SKM-1 treated with dmso at 0.1 percent for 144 hours (cell line): ENCODE results near the gene SLC35B2.
"Not testable (repeated sequence)": the region's sequence is repeated elsewhere in the genome, so short reads cannot be mapped to it uniquely, and the experiment has no call there.

Experiments
- DNase-seq: peaks from one replicate; lab custom pipeline; 2025; ENCODE audit not compliant: unreplicated experiment; lab: John Stamatoyannopoulos, UW

Gene SLC35B2

DNA sequence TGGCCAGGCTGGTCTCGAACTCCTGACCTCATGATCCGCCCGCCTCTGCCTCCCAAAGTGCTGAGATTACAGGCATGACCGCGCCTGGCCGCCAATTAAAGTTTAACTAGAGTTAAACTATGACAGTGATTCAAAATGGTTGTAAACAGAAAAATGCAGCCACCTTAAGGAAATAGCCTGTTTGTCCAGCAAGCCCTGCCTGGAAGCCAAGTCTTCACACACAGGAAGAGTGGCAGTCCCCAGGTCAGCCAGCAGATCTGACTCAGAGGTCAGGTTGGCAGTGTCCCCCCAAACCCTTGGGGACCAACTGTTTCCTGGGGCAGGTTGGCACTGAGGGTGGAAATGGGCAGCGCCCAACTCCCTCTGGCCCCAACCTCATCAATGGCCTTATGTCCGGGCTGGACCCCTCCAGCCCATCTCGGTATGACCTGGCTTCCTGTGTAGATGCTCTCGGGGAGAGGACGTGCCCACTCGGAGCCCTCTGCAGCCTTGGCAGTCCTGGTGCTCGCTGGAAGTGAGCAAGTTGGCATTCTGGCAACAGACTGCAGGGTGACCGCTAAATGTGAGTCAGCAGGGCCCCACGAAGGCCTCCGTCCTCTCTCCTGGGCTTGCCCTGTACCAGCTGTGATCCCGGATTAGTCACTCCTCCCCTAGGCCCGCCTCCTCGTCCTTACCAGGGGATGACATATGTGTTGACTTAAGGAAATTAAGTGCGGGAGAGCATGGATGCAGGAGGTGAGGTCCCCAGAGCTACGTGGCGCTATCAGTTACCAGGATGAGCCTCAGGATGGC is 20.1 kb downstream of the SLC35B2 start:
- peak; percentile 69 for DNase-seq

DNA sequence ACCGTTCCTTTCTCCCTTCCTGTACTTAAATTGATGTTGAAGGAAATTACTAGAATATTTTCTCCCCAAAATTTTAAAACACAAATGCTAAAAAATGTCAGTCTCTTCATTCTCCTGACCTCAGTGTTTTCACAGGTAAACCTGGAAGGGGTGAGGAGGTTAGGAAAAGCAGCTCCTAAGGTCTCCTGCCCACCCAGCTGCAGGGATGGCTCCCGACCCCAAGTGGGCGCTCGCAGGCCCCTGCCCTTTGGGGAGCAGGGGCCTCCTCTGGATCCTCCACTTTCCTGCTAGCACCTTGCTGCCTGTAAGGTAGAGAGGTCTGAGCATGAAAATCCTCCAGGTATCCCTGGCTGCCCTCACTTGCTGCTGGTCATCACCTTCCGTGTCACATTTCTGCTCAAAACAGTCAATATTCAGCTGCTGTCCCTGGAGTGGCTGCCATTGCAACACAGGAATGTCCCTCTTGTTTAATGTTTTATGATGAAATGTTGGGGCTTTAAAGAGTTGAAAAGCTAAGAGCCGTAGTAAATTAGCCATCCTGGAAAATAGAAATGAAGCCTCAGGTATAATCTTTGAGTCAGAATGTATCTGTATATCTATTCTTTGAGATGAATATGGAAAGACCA is 21.3 kb downstream of the SLC35B2 start:
- no peak for DNase-seq

DNA sequence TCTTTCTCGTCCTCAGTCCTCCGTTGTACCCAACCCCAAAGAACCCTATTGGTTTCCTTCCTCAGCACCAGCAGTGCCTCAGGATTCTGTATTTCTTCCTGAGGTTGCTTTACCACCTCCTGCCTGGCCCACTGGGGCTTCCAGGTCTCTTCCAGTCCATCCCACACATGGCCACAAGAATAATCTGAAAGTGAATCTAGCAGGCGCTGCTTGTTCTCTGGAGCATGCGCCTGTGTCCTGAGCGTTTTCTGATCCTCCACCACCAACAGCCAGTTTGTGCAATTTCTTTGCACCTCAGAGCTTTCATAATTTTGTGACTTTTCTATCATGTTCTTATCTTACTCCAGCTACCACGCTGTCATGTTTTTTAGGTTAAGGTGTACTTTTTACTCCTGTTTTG is 22.1 kb downstream of the SLC35B2 start:
- DNase-seq, result no peak

DNA sequence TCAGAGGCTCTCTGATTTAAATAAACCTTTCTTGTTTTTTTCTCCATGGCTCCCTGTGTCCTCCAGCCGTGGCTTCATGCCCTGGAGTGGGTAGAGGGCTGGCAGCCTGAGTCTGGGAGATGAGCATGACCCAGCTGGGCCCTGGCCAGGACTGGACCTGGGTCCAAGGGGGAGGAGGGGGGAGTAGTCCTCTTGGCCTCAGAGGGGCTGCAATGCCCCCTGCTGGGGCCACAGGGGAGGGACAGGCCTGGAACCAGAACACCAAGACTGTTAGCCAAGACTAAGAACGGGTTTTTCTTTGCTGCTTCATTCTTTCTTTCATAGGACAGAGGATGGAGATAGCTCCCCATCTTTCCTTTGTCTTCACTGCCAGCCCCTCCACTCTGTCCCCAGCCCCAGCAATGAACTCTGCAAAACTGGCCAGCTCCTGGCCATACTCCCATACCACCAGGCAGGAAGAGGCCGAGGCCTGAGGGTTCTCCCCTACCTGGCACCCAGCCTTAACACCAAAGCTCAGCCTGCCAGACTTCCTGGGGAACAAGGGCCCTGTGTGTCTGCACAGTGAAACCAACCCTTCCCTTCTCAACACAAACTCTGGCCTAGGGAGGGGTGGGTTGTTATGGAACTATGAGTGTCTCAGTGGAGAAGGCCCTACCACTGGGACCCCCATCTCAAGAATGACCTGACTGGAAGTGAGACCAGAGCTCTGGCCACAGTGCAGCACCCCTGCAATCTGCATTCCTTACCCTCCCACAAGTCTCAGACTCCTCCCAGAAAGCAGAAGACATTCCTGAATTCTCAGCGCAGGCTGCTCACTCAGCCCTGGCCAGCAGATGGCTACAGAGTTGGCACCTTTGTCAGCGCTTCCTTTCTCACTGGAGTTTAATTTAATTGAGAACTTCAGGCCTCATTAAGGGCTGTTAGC is 23.0 kb downstream of the SLC35B2 start:
- DNase-seq, result no peak

DNA sequence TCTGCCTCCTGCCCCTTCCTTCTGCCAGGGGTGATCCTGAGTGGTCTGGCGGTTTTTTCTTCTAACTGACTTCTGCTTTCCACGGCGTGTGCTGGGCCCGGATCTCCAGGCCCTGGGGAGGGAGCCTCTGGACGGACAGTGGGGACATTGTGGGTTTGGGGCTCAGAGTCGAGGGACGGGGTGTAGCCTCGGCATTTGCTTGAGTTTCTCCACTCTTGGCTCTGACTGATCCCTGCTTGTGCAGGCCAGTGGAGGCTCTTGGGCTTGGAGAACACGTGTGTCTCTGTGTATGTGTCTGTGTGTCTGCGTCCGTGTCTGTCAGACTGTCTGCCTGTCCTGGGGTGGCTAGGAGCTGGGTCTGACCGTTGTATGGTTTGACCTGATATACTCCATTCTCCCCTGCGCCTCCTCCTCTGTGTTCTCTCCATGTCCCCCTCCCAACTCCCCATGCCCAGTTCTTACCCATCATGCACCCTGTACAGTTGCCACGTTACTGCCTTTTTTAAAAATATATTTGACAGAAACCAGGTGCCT is 23.7 kb downstream of the SLC35B2 start:
- DNase-seq, result no peak

DNA sequence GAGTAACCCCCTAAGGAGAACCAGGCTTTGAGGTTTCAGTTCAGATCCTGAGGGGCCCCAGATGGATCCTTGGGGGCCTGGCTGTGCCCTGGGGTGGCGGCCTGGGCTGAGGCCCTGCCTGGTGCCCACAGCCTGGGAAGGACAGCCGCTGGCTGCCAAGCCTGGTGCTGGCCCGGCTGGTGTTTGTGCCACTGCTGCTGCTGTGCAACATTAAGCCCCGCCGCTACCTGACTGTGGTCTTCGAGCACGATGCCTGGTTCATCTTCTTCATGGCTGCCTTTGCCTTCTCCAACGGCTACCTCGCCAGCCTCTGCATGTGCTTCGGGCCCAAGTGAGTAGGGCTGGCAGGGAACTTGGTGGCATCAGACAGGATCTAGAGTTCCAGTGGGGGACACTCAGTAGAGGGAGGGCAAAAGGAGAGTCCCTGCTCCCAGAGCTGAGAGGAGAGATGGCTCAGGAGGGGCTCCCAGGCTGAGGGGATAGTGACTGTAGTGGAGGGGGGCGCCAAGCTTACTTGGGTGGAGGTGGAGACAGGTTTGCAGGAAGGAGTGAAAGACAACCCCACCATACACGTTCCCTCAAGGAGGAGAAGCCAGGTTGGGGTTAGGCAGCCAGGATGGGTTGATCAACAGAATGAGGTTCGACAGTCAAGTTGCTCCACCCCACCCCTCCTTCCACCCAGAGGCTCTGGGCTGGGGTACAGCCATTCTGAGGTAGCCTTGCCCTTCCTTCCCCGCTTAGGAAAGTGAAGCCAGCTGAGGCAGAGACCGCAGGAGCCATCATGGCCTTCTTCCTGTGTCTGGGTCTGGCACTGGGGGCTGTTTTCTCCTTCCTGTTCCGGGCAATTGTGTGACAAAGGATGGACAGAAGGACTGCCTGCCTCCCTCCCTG is 24.4 kb downstream of the SLC35B2 start:
- DNase-seq, result no peak

DNA sequence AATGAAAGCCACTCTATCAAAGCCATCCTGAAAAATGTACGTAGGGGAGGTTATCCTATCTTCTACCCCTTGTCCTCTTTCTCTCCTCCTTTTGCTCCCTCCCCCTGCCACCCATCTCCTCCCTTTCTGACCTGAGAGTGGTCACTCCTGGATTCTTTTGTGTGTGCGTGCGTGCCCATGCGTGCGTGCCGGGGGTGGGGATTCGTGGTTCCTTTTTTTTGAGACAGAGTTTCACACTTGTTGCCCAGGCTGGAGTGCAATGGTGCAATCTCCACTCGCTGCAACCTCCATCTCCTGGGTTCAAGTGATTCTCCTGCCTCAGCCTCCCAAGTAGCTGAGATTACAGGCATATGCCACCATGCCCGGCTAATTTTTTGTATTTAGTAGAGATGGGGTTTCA is 25.9 kb downstream of the SLC35B2 start:
- DNase-seq, result not testable (repeated sequence)

DNA sequence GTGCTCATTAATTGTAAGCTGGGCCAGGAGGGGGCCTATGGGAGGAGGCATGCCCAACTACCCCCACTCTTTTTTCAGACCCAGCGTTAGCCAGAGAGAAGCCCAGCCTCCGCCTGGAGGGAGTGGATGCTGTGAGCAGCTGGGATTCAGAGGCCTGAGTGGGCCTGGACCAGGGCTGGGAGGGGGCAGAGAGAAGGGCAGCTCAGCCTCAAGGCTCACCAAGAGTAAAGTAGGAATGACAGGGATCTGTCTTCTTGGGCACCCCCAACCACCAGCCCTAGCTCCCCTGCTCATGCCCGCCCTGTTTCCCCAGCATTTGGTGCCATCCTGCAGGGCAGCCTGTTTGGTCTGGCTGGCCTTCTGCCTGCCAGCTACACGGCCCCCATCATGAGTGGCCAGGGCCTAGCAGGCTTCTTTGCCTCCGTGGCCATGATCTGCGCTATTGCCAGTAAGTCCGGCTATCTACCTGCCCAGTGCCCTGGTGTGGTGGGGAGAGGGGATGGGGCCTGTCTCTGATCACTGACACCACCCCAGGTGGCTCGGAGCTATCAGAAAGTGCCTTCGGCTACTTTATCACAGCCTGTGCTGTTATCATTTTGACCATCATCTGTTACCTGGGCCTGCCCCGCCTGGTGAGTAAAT is 27.2 kb downstream of the SLC35B2 start:
- DNase-seq, result no peak

DNA sequence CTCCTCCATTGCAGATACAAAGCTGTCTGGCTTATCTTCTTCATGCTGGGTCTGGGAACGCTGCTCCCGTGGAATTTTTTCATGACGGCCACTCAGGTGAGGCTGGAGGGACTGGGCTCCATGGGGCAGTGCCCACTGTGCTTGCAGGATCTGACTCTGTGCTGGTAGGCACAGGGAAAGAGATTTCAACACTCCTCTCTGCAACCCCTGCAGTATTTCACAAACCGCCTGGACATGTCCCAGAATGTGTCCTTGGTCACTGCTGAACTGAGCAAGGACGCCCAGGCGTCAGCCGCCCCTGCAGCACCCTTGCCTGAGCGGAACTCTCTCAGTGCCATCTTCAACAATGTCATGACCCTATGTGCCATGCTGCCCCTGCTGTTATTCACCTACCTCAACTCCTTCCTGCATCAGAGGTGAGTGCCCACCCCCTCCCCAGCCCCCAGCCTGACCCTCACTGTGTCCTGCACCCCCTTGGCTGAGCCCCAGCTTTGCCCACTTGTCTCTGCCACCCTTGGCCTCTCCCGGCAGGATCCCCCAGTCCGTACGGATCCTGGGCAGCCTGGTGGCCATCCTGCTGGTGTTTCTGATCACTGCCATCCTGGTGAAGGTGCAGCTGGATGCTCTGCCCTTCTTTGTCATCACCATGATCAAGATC is 27.8 kb downstream of the SLC35B2 start:
- no peak for DNase-seq

DNA sequence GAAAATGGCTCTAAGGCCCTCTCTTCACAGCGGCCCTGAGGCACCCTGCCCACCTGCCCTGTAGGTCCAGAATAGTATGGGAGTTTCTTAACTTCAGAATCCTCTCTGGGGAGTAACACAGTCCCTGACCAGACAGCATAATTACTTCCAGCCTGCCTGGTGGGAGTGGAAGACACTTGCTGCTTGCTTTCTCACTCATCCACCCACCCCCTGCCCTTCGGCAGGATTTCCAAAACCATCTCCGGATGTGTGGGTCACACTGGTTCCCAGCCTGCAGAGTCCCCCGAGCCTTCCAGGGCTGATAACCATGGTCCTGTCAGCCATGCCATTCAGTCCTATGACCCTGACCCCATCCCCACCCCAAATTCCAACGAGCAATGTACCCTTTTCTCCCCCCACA is 28.5 kb downstream of the SLC35B2 start:
- no peak for DNase-seq

DNA sequence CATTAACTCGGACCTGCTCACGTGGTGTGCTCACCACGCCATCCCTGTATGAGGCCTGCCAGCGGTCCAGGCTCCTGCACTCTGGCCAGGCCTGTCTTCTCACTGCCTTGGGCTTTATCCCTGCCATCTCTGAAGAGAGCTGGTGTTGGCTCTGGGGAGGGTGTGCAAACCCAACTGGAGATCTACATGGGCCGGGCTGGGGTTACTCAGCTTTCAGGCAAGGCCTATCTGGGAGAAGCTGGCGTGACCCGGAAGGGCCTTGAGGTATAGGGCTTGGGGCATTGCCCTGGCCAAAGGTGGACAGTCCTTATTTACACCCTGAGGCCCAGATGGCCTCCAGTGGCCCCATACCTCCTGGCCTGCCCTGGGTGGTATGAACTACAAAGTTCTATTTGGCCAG is 28.9 kb downstream of the SLC35B2 start:
- DNase-seq, result no peak

DNA sequence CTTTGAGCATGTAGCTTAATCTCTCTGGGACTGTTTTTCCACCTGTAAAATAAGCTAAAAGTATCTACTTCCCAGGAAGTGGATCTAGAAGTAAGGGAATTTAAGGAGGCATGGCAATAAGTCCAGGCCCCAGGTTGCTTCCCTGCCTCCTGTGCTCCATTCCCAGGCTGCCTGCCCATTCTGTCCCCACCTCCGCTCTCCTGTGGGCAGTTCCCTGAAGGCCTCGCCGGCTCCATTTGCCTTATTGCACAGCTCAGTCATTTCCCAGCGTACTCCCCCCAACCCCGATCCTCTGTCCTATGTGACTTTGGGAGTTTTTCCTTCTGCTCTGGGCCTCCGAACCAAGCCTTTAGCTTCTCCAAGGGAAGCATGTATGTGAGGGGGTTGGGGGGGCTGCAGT is 29.3 kb downstream of the SLC35B2 start:
- DNase-seq, result no peak

DNA sequence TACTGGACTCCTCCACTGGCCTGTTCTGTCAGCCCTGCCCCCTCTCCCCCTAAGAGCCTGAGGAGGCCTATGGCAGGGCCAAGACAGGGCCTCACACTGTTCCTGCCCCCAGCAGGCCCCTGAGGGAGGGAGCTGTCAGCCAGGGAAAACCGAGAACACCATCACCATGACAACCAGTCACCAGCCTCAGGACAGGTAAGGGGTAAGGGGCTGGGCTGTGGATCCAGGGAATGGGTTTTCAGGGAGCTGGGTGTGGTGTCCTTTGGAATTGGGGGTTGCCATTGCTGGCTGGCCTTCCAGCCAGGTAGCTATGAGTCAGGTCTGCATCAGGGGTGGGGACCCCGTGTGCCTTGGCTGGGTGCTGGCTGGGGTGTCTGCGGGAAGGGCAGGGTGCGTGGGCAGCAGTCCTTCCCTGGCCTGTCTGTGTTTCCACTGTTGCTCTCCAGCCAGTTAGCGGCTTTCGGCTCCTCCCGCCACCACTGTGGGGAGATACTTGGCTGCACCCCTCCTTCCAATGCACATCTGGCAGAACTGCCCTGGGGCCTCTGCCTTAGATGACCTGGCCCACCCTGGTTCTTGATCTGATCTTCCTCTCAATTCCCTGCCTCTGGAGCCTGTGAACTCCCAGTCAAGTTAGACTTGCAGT is 30.1 kb downstream of the SLC35B2 start:
- no peak for DNase-seq

DNA sequence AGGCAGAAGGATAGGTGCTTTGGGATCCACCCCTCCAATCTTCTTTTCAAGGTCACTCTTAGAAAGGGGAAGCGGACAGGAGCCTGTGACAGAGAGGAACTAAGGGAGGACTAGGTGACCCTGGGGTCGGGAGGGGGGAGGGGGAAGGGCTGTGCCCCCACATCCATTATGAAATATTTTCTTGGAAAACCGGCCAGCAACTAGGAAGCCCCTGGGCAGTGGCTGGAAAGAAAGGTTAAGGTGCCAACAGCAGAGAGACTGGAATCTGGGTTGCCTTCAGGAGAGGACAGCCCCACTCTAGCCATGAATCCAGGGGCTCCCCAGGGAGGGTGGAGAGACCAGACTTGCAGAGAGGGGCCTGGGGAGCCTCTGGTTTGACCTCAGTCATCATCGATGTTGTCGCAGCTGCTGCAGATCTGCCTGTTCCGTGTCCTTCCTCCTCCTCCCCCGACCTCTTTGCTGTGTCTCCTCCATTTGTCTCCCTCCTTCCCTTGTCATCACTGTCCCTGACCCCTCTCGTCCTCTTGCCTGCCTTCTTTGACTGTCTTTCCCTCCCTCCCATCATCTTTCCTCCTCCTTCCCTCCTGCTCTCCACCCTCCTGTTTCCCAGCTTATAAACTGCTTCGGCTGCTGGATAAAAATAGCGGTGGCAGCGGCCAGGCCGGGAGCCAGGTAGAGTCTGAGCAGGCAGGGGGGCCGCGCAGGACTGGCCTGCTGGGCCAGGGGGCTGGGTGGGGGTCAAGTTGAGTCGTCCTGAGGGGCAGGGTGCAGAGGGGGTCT is 30.8 kb downstream of the SLC35B2 start:
- peak; percentile 40 for DNase-seq

DNA sequence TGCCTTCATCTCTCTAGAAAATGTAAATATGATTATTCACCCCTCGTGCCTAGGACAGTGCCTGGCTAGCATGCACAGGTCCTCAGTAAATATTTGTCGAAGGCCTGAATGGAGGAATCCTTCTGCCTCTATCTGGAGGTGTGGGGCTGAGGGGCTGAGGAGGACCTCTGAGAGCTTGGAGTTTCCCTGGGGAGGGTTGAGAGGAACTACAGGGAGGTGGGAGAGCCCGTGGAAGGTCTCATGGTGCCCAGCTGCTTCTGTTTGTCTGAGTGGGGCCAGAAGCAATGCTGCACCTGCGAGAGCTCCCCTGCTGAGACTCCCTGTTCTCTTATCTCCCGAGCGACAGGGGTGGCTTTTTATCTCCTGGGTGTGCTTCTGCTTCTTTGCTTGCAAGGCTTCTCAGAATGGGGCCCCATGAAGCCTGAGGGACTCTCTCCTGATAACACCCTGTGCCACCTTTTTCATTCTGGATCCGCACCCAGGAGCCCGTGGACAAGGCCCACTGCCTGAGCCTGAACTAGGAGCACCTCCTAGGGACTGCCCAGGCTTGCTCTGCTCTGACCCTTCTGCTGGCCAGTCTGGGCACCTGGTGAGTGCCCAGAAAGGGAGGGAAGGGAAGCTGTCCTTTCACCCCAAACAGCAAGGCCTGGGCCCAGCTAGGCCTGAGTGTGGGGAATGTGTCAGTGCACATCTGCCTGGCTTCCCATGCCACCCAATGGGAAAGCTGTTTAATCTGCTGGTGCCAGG is 31.6 kb downstream of the SLC35B2 start:
- no peak for DNase-seq

DNA sequence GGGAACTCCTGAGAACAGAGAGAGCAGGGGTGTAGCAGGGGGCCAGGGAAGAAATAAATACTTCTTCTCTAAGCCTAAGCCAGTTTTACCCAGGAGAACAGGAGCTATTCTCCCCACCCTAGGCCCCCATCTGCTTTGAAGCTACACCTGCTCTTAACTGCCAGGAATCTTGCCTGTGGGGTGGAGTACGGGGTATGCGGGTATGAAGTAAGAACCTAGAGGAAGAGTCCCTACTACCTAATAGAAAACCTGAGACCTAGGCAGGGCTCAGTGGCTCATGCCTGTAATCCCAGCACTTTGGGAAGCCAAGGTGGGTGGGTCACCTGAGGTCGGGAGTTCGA is 32.4 kb downstream of the SLC35B2 start:
- no peak for DNase-seq
